ENCODE measurements around the gene TPP1. TPM values are rescaled to one million over a fixed set of nuclear protein-coding genes. Genes with fewer than 3 reads are reported as not detected.

Gene TPP1
- total and polyA plus RNA-seq, 2 experiments from 2014 or later, result 68.4 to 185 TPM

- Histone ChIP-seq H3K27me3 (no peaks in the 10 kb centered on the region), H3K4me2 (no peak overlapping the region), H3K4me1 (ENCODE audit: insufficient read depth) (peaks cover 17% of the 10 kb centered on the region), H2AFZ (no peak overlapping the region), H3K36me3 (replicated peaks; ENCODE audit: insufficient read depth, low read depth) (no peaks in the 10 kb centered on the region), H3K4me3 (no peak overlapping the region), H3K27ac (no peak overlapping the region), H4K20me1 (ENCODE audit: insufficient read depth, poor library complexity, severe bottlenecking) (no peaks in the 10 kb centered on the region), H3K9me2 (replicated peaks; ENCODE audit: insufficient read depth) (no peaks in the 10 kb centered on the region), H3K79me2 (peaks cover 50% of the 10 kb centered on the region), H3K9me3 (ENCODE audit: low read depth) (no peaks in the 10 kb centered on the region)
- TF ChIP-seq EZH2 (IDR thresholded peaks at IDR 0.05; ENCODE audit: borderline replicate concordance), result no peak
- TF ChIP-seq CTCF (IDR thresholded peaks at IDR 0.05; ENCODE audit: poor library complexity), result no peak
- TF ChIP-seq EZH2phosphoT487 (IDR thresholded peaks at IDR 0.05; ENCODE audit: low read depth, severe bottlenecking, unreplicated experiment), result no peak
- 93% methylated on average over 2 of the region's 2 CpGs for WGBS (ENCODE audit: low lambda C conversion rate, missing lambda C conversion rate)
- DNase-seq (ENCODE audit: low spot score), result no peak
Observed at GRCh38 chr11:6599881-6600390, 19.3 kb downstream of the TPP1 start.

GRCh38 chr11:6599449-6599848 is 19.8 kb downstream of the TPP1 start:
- H3K9me2 ChIP-seq (replicated peaks; ENCODE audit: insufficient read depth), result no peaks in the 10 kb centered on the region
- H3K27ac ChIP-seq, result peak overlapping the region; percentile 37
- peaks cover 17% of the 10 kb centered on the region for H3K4me1 ChIP-seq (ENCODE audit: insufficient read depth)
- WGBS (ENCODE audit: low lambda C conversion rate, missing lambda C conversion rate), result 100% methylated on average over 1 of the region's 1 CpG
- no peak overlapping the region for H3K4me2 ChIP-seq
- H3K27me3 ChIP-seq, result no peaks in the 10 kb centered on the region
- peaks cover 45% of the 10 kb centered on the region for H3K79me2 ChIP-seq
- no peak overlapping the region for H2AFZ ChIP-seq
- H4K20me1 ChIP-seq (ENCODE audit: insufficient read depth, poor library complexity, severe bottlenecking), result no peaks in the 10 kb centered on the region
- TF ChIP-seq CTCF (IDR thresholded peaks at IDR 0.05; ENCODE audit: poor library complexity), result no peak
- no peak for TF ChIP-seq EZH2phosphoT487 (IDR thresholded peaks at IDR 0.05; ENCODE audit: low read depth, severe bottlenecking, unreplicated experiment)
- TF ChIP-seq EZH2 (IDR thresholded peaks at IDR 0.05; ENCODE audit: borderline replicate concordance), result no peak
- H3K4me3 ChIP-seq, result no peak overlapping the region
- no peaks in the 10 kb centered on the region for H3K36me3 ChIP-seq (replicated peaks; ENCODE audit: insufficient read depth, low read depth)
- DNase-seq (ENCODE audit: low spot score), result no peak
- H3K9me3 ChIP-seq (ENCODE audit: low read depth), result no peaks in the 10 kb centered on the region

- 88% methylated on average over 3 of the region's 3 CpGs for WGBS (ENCODE audit: low lambda C conversion rate, missing lambda C conversion rate)
- no peak for TF ChIP-seq CTCF (IDR thresholded peaks at IDR 0.05; ENCODE audit: poor library complexity)
- TF ChIP-seq EZH2 (IDR thresholded peaks at IDR 0.05; ENCODE audit: borderline replicate concordance), result no peak
- no peak for TF ChIP-seq EZH2phosphoT487 (IDR thresholded peaks at IDR 0.05; ENCODE audit: low read depth, severe bottlenecking, unreplicated experiment)
- Histone ChIP-seq H4K20me1 (ENCODE audit: insufficient read depth, poor library complexity, severe bottlenecking) (no peaks in the 10 kb centered on the region), H3K4me2 (no peak overlapping the region), H3K36me3 (replicated peaks; ENCODE audit: insufficient read depth, low read depth) (no peaks in the 10 kb centered on the region), H3K27me3 (no peaks in the 10 kb centered on the region), H3K9me2 (replicated peaks; ENCODE audit: insufficient read depth) (no peaks in the 10 kb centered on the region), H3K4me3 (no peak overlapping the region), H3K9me3 (ENCODE audit: low read depth) (no peaks in the 10 kb centered on the region), H2AFZ (no peak overlapping the region), H3K79me2 (peaks cover 44% of the 10 kb centered on the region), H3K4me1 (ENCODE audit: insufficient read depth) (peaks cover 17% of the 10 kb centered on the region), H3K27ac (peak overlapping the region; percentile 37)
- peak; percentile 33 for DNase-seq (ENCODE audit: low spot score)
Observed at GRCh38 chr11:6598555-6598954, 20.7 kb downstream of the TPP1 start.
